HCT116 (cell line): ENCODE measurements around the gene RWDD3. TPM values are rescaled to one million over a fixed set of nuclear protein-coding genes. Genes with fewer than 3 reads are reported as not detected.

Experiments
- ATAC-seq: fragments of 200-7000 bp; cut with Tn5 transposase; 2 replicates; pipeline ENCODE4 v1.9.1; 2020; ENCODE audit warnings: mild to moderate bottlenecking, moderate library complexity
- BruUV-seq: library from RNA; stranded (reverse); fragments of 400-500 nt; replicated peaks from 2 replicates; lab custom pipeline; 2021; lab: Mats Ljungman, UMichigan
- CTCF ChIA-PET: fragments of 300-600 bp; sonication (Branson Sonifier 250); formaldehyde crosslinking; loops from one replicate; lab custom pipeline; 2021; ENCODE audit warnings: antibody characterized with exemption; lab: Charles Lee
- POLR2A ChIA-PET: fragments of 300-600, 350-600 bp; sonication (Branson Sonifier 250); formaldehyde crosslinking; loops from one replicate; lab custom pipeline; 2021; ENCODE audit warnings: antibody characterized with exemption; lab: Charles Lee
- RAD21 ChIA-PET, 2 experiments: fragments of 300-600 bp; sonication (Branson Sonifier 250); formaldehyde crosslinking; loops; one replicate each; lab custom pipeline; 2023; ENCODE audit warnings: low total read pairs in 2 of 2; ENCODE audit not compliant: uncharacterized antibody in 2 of 2, unreplicated experiment in 2 of 2, low non-redundant PET in 1 of 2; lab: Charles Lee
- DNase-seq: peaks from one replicate; pipeline ENCODE4 v3.0.0-alpha.2; 2010; ENCODE audit warnings: low read depth, low spot score
- H2AFZ ChIP-seq: fragments of 200-600 bp; shearing (Covaris generic), sonication (generic); 2 replicates; pipeline ENCODE4 v1.6.1; 2017; ENCODE audit warnings: low read depth, mixed run types, mixed read lengths, antibody characterized with exemption, low read length; ENCODE audit not compliant: poor library complexity, severe bottlenecking
- H3K27ac ChIP-seq: 2 replicates; pipeline ENCODE4 v1.5.1; 2012; ENCODE audit warnings: low read depth, low read length
- H3K27me3 ChIP-seq: fragments of 200-600 bp; sonication (generic); 2 replicates; pipeline ENCODE4 v1.6.1; 2016; ENCODE audit warnings: mixed run types, low read length, mixed read lengths; ENCODE audit not compliant: insufficient read depth
- H3K36me3 ChIP-seq, 2 experiments: fragments of 200-500 bp in 1 of 2; fragments of 200-600 bp in 1 of 2; sonication (Bioruptor generic) in 1 of 2; sonication (generic) in 1 of 2; 2 replicates each; pipeline versions ENCODE4 v1.5.1 to v1.6.1; 2014 to 2016; ENCODE audit warnings: low read length in 2 of 2, inconsistent platforms in 1 of 2, mixed read lengths in 1 of 2, mixed run types in 1 of 2; ENCODE audit not compliant: insufficient read depth in 2 of 2, control insufficient read depth in 1 of 2
- H3K4me1 ChIP-seq, 2 experiments: fragments of 200-600 bp in 1 of 2; sonication (generic) in 1 of 2; 2 replicates each; pipeline versions ENCODE4 v1.5.1 to v1.6.1; 2012 to 2017; ENCODE audit warnings: low read length in 2 of 2, inconsistent platforms in 1 of 2, mild to moderate bottlenecking in 1 of 2, mixed read lengths in 1 of 2, mixed run types in 1 of 2, moderate library complexity in 1 of 2; ENCODE audit not compliant: insufficient read depth in 2 of 2, control insufficient read depth in 1 of 2
- H3K4me2 ChIP-seq: fragments of 200-600 bp; sonication (generic); 2 replicates; pipeline ENCODE4 v1.6.1; 2017; ENCODE audit warnings: mixed run types, low read length, mixed read lengths
- H3K4me3 ChIP-seq, 2 experiments: fragments of 200-600 bp in 1 of 2; sonication (generic) in 1 of 2; replicated peaks in 1 of 2; 2 replicates each; pipeline ENCODE4 v1.5.1; 2011 to 2016; ENCODE audit warnings: low read length in 2 of 2, control low read depth in 1 of 2, low read depth in 1 of 2, mild to moderate bottlenecking in 1 of 2, mixed read lengths in 1 of 2, mixed run types in 1 of 2
- H3K79me2 ChIP-seq: fragments of 200-600 bp; sonication (generic); 2 replicates; pipeline ENCODE4 v1.6.1; 2017; ENCODE audit warnings: mild to moderate bottlenecking, mixed run types, low read length, moderate library complexity, mixed read lengths; ENCODE audit not compliant: insufficient read depth
- H3K9ac ChIP-seq: fragments of 200-600 bp; sonication (generic); 2 replicates; pipeline ENCODE4 v1.6.1; 2016; ENCODE audit warnings: low read length, mixed read lengths
- H3K9me2 ChIP-seq: fragments of 200-600 bp; sonication (generic), shearing (Covaris generic); 2 replicates; pipeline ENCODE4 v1.6.1; 2017; ENCODE audit warnings: mixed run types, mild to moderate bottlenecking, moderate library complexity; ENCODE audit not compliant: insufficient read depth
- H3K9me3 ChIP-seq, 2 experiments: fragments of 200-500 bp in 1 of 2; fragments of 200-600 bp in 1 of 2; sonication (Bioruptor generic) in 1 of 2; sonication (generic) in 1 of 2; 2 replicates each; pipeline ENCODE4 v1.6.1; 2014 to 2017; ENCODE audit warnings: low read length in 2 of 2, mixed read lengths in 2 of 2, inconsistent platforms in 1 of 2, low read depth in 1 of 2, mild to moderate bottlenecking in 1 of 2, mixed run types in 1 of 2, moderate library complexity in 1 of 2; ENCODE audit not compliant: control insufficient read depth in 1 of 2, insufficient read depth in 1 of 2
- H4K20me1 ChIP-seq: fragments of 200-600 bp; sonication (generic), shearing (Covaris generic); 2 replicates; pipeline ENCODE4 v1.6.1; 2017; ENCODE audit warnings: mixed run types, mild to moderate bottlenecking, moderate library complexity; ENCODE audit not compliant: insufficient read depth
- CEBPB ChIP-seq: IDR thresholded peaks from 2 replicates; pipeline ENCODE4 v1.6.1; 2012; ENCODE audit warnings: low read depth
- CTCF ChIP-seq, 3 experiments: fragments of 200-600 bp in 1 of 3; sonication (generic) in 1 of 3; IDR thresholded peaks in 2 of 3; conservative IDR thresholded peaks in 1 of 3; 2 replicates each; pipeline ENCODE4 v1.5.1; 2012 to 2017; ENCODE audit warnings: low read depth in 2 of 3, low read length in 2 of 3, antibody characterized with exemption in 1 of 3, borderline replicate concordance in 1 of 3, control low read depth in 1 of 3, mild to moderate bottlenecking in 1 of 3, mixed read lengths in 1 of 3, mixed run types in 1 of 3, moderate library complexity in 1 of 3; ENCODE audit not compliant: insufficient read depth in 1 of 3
- EGR1 ChIP-seq: IDR thresholded peaks from 2 replicates; pipeline ENCODE4 v1.6.1; 2012; ENCODE audit warnings: low read depth
- EZH2phosphoT487 ChIP-seq: fragments of 200-600 bp; IDR thresholded peaks from 2 replicates; pipeline ENCODE4 v1.6.1; 2018; ENCODE audit warnings: antibody characterized with exemption, borderline replicate concordance
- FOSL1 ChIP-seq: IDR thresholded peaks from 2 replicates; pipeline ENCODE4 v1.6.1; 2012; ENCODE audit warnings: low read depth
- JUND ChIP-seq: IDR thresholded peaks from 2 replicates; pipeline ENCODE4 v1.6.1; 2012
- MAX ChIP-seq: IDR thresholded peaks from 2 replicates; pipeline ENCODE4 v1.6.1; 2012
- POLR2A ChIP-seq: IDR thresholded peaks from 2 replicates; pipeline ENCODE4 v1.7.0; 2011; ENCODE audit warnings: borderline replicate concordance; ENCODE audit not compliant: insufficient read depth, insufficient read length; ENCODE audit errors: extremely low read depth
- SP1 ChIP-seq: IDR thresholded peaks from 2 replicates; pipeline ENCODE4 v1.6.1; 2012; ENCODE audit warnings: low read depth
- YY1 ChIP-seq: IDR thresholded peaks from 2 replicates; pipeline ENCODE4 v1.6.1; 2011; ENCODE audit warnings: low read length, low read depth, moderate library complexity, mild to moderate bottlenecking; ENCODE audit not compliant: insufficient replicate concordance; ENCODE audit errors: extremely low read depth
- ZBTB33 ChIP-seq: IDR thresholded peaks from 2 replicates; pipeline ENCODE4 v1.6.1; 2011; ENCODE audit warnings: mild to moderate bottlenecking, low read length, moderate library complexity; ENCODE audit not compliant: insufficient replicate concordance; ENCODE audit errors: extremely low read depth
- ZFX ChIP-seq: fragments of 450-650 bp; IDR thresholded peaks from 2 replicates; pipeline ENCODE4 v1.6.1; 2017
- ZNF274 ChIP-seq: fragments of 200-500 bp; sonication (Bioruptor generic); IDR thresholded peaks from 2 replicates; pipeline ENCODE4 v1.6.1; 2014; ENCODE audit warnings: mild to moderate bottlenecking, low read depth, low read length, inconsistent platforms
- intact Hi-C: fragments of 100-400 bp; cut with micrococcal nuclease; formaldehyde crosslinking; loops from 2 replicates; pipeline ENCODE4 v1.10.0; 2022
- total RNA-seq: library from RNA; stranded (reverse); gene quantifications from one replicate; pipeline ENCODE4 v1.2.1, GENCODE V29; 2021; ENCODE audit not compliant: unreplicated experiment

Gene RWDD3
- total RNA-seq, 1 experiment from 2014 or later, result 12.4 TPM

- H3K9ac ChIP-seq, result no peak overlapping the region
- intact Hi-C loops, result no loop called here
- H2AFZ ChIP-seq, result no peak overlapping the region
- H4K20me1 ChIP-seq, result no peaks in the 10 kb centered on the region
- no peak overlapping the region for H3K4me2 ChIP-seq
- ChIA-PET CTCF (no interaction called here), RAD21 (no interaction called here), POLR2A (no interaction called here)
- no peak for ATAC-seq
- no peaks in the 10 kb centered on the region; a peak in 1 of 4 replicates for H3K9me3 ChIP-seq
- H3K79me2 ChIP-seq, result no peaks in the 10 kb centered on the region
- no peaks in the 10 kb centered on the region for H3K27me3 ChIP-seq
- no peak for DNase-seq
- H3K4me3 ChIP-seq, result no peak overlapping the region
- 0 out of 2 replicates have a peak, but pooled peaks cover 2% of the 10 kb centered on the region for H3K9me2 ChIP-seq
- no peak overlapping the region for H3K27ac ChIP-seq
- no peak for TF ChIP-seq POLR2A
- no peak for TF ChIP-seq CTCF (IDR thresholded peaks at IDR 0.05 in 2 of 3, conservative IDR thresholded peaks at IDR 0.05 in 1 of 3; ENCODE audit: borderline replicate concordance in 1 of 3, insufficient read depth in 1 of 3, low read depth in 2 of 3, low read length in 2 of 3)
- TF ChIP-seq ZNF274, result no peak
- no peak for TF ChIP-seq FOSL1
- no peak for TF ChIP-seq ZFX
- TF ChIP-seq YY1, result no peak
- TF ChIP-seq EZH2phosphoT487, result no peak
- TF ChIP-seq ZBTB33, result no peak
- no peak for TF ChIP-seq SP1
- no peak for TF ChIP-seq JUND
- no peak for TF ChIP-seq MAX
- no peak for TF ChIP-seq EGR1
- no peak for TF ChIP-seq CEBPB
- TF ChIP-seq, all 23 proteins: peak for 0
- BruUV-seq, result no TSS peak
- Histone ChIP-seq H3K36me3 (no peaks in the 10 kb centered on the region; a peak in 1 of 4 replicates), H3K4me1 (no peaks in the 10 kb centered on the region)
Measured at GRCh38 chr1:95265106-95265505, 31.1 kb downstream of the RWDD3 start.
